AG09319 (cell line): Measurements from ENCODE around the gene HPGDS.

Experiments used
- DNase-seq: peaks from one replicate; pipeline ENCODE4 v3.0.0-alpha.2; 2010; ENCODE audit warnings: low read depth; ENCODE audit errors: extremely low read depth
- CTCF ChIP-seq: IDR thresholded peaks from 2 replicates; pipeline ENCODE4 v1.5.1; 2011; ENCODE audit warnings: low read depth, mild to moderate bottlenecking, inconsistent platforms, low read length, moderate library complexity

The HPGDS gene

GRCh38 chr4:94373752-94374151 is 31.1 kb upstream of the HPGDS start:
- no peak for TF ChIP-seq CTCF
- DNase-seq = no peak

GRCh38 chr4:94372991-94373390 is 30.4 kb upstream of the HPGDS start:
- TF ChIP-seq CTCF = no peak
- DNase-seq = no peak

- TF ChIP-seq CTCF = no peak
- DNase-seq = no peak
Measured at GRCh38 chr4:94372228-94372978, 29.8 kb upstream of the HPGDS start.

GRCh38 chr4:94371290-94371689 is 28.7 kb upstream of the HPGDS start:
- DNase-seq = no peak
- TF ChIP-seq CTCF = no peak

GRCh38 chr4:94370533-94371254 is 28.1 kb upstream of the HPGDS start:
- no peak for TF ChIP-seq CTCF
- no peak for DNase-seq

- no peak for DNase-seq
Measured at GRCh38 chr4:94369046-94369445, 26.4 kb upstream of the HPGDS start.

More at GRCh38 chr4:94369046-94369445, 26.4 kb upstream of the HPGDS start:
- TF ChIP-seq CTCF = no peak
